GM12878 (cell line): ENCODE results near the gene MAPT. TPM values are rescaled to one million over a fixed set of nuclear protein-coding genes. Genes with fewer than 3 reads are reported as not detected.

Source experiments
- ATAC-seq: fragments of 200-7000 bp; cut with Tn5 transposase; 3 replicates; pipeline ENCODE4 v1.9.1; 2020; ENCODE audit warnings: mild to moderate bottlenecking, moderate library complexity
- BruUV-seq: library from RNA; stranded (reverse); fragments of 400-500 nt; replicated peaks from 2 replicates; lab custom pipeline; 2021; lab: Mats Ljungman, UMichigan
- CTCF ChIA-PET: fragments of 300-600 bp; sonication (Branson Sonifier 250); formaldehyde crosslinking; extraction: SDS; loops from one replicate; lab custom pipeline; 2021; ENCODE audit warnings: inconsistent platforms; lab: Yijun Ruan, JAX
- POLR2A ChIA-PET: fragments of 350-600 bp; formaldehyde crosslinking; extraction: SDS; loops from one replicate; lab custom pipeline; 2021; ENCODE audit warnings: inconsistent platforms; lab: Charles Lee
- RAD21 ChIA-PET: fragments of 300-600 bp; sonication (Branson Sonifier 250); formaldehyde crosslinking; loops from one replicate; lab custom pipeline; 2023; ENCODE audit warnings: antibody characterized with exemption; ENCODE audit not compliant: unreplicated experiment; lab: Charles Lee
- SMC1A ChIA-PET: fragments of 300-600 bp; sonication (Branson Sonifier 250); formaldehyde crosslinking; loops from one replicate; lab custom pipeline; 2023; ENCODE audit not compliant: unreplicated experiment, uncharacterized antibody; lab: Charles Lee
- DNase-seq: peaks from one replicate; pipeline ENCODE4 v3.0.0-alpha.2; 2011; ENCODE audit warnings: low read depth, low spot score
- FAIRE-seq: peaks from 3 replicates; lab custom pipeline; 2011; peaks lifted over from hg19 to GRCh38; lab: Jason Lieb, UNC
- H2AFZ ChIP-seq: 2 replicates; pipeline ENCODE4 v1.6.0; 2011; ENCODE audit warnings: low read depth, low read length, control low read depth; ENCODE audit not compliant: control insufficient read depth
- H3K27ac ChIP-seq: 2 replicates; pipeline ENCODE4 v1.5.1; 2011; ENCODE audit warnings: control low read depth; ENCODE audit not compliant: control insufficient read depth, insufficient read depth
- H3K27me3 ChIP-seq, 2 experiments: replicated peaks in 1 of 2; 2 replicates each; pipeline versions ENCODE4 v1.6.0 to v1.6.1; 2011; ENCODE audit warnings: low read length in 1 of 2; ENCODE audit not compliant: control insufficient read depth in 2 of 2, insufficient read depth in 2 of 2
- H3K36me3 ChIP-seq, 2 experiments: 2 replicates each; pipeline ENCODE4 v1.5.1; 2011; ENCODE audit warnings: low read length in 1 of 2; ENCODE audit not compliant: control insufficient read depth in 2 of 2, insufficient read depth in 2 of 2
- H3K4me1 ChIP-seq: 2 replicates; pipeline ENCODE4 v1.6.1; 2011; ENCODE audit warnings: mild to moderate bottlenecking, low read length, moderate library complexity, mixed read lengths; ENCODE audit not compliant: control insufficient read depth, insufficient read depth
- H3K4me2 ChIP-seq: 2 replicates; pipeline ENCODE4 v1.6.0; 2011; ENCODE audit warnings: control low read depth; ENCODE audit not compliant: control insufficient read depth, insufficient read depth
- H3K4me3 ChIP-seq: fragments of 200-600 bp; sonication (generic); 2 replicates; pipeline ENCODE4 v1.5.1; 2016
- H3K79me2 ChIP-seq: 2 replicates; pipeline ENCODE4 v1.6.0; 2011; ENCODE audit warnings: low read length; ENCODE audit not compliant: control insufficient read depth, insufficient read depth
- H3K9ac ChIP-seq: 2 replicates; pipeline ENCODE4 v1.8.0; 2011; ENCODE audit warnings: low read length, control low read depth, mixed read lengths; ENCODE audit not compliant: control insufficient read depth, insufficient read depth
- H3K9me3 ChIP-seq: replicated peaks from 3 replicates; pipeline ENCODE4 v1.5.1; 2011; ENCODE audit warnings: mild to moderate bottlenecking, low read length; ENCODE audit not compliant: control insufficient read depth, insufficient read depth
- H4K20me1 ChIP-seq: 2 replicates; pipeline ENCODE4 v1.6.0; 2011; ENCODE audit not compliant: control insufficient read depth, insufficient read depth
- BRCA1 ChIP-seq: IDR thresholded peaks from 2 replicates; pipeline ENCODE4 v1.6.1; 2011; ENCODE audit warnings: low read depth, low read length, improper control_type of control experiment
- FOS ChIP-seq: IDR thresholded peaks from 3 replicates; pipeline ENCODE4 v1.6.1; 2011; ENCODE audit warnings: borderline replicate concordance; ENCODE audit not compliant: insufficient read length; ENCODE audit errors: extremely low read depth
- MEF2B ChIP-seq: fragments of 450-650 bp; IDR thresholded peaks from 2 replicates; pipeline ENCODE4 v1.6.1; 2018; ENCODE audit warnings: mild to moderate bottlenecking, moderate library complexity; ENCODE audit not compliant: partially characterized antibody, poor library complexity, severe bottlenecking
- MXI1 ChIP-seq: fragments of 150-350 bp; IDR thresholded peaks from 2 replicates; pipeline ENCODE4 v1.6.1; 2011; ENCODE audit warnings: low read depth, mild to moderate bottlenecking, inconsistent platforms, low read length, improper control_type of control experiment
- NBN ChIP-seq: fragments of 450-650 bp; IDR thresholded peaks from 2 replicates; pipeline ENCODE4 v1.6.1; 2016
- SIX5 ChIP-seq: IDR thresholded peaks from 2 replicates; pipeline ENCODE4 v1.6.1; 2011; ENCODE audit warnings: mild to moderate bottlenecking, low read depth, low read length, moderate library complexity; ENCODE audit not compliant: severe bottlenecking
- WGBS: methylation state at CpG from one replicate; pipeline ENCODE4 v1.1.6; 2016; ENCODE audit warnings: low lambda C conversion rate; ENCODE audit not compliant: insufficient replicate concordance, insufficient coverage; ENCODE audit errors: missing lambda C conversion rate; 5-methylcytosine and 5-hydroxymethylcytosine counted together
- in situ Hi-C: fragments of 300-500 bp; cut with MboI; formaldehyde crosslinking; loops from 9 replicates; pipeline ENCODE4 v1.14.3; 2018; ENCODE audit warnings: mixed read lengths
- intact Hi-C: fragments of 100-400 bp; cut with micrococcal nuclease; formaldehyde crosslinking; loops from one replicate; pipeline ENCODE4 v1.14.2; 2022; ENCODE audit not compliant: unreplicated experiment
- polyA plus RNA-seq, 11 experiments: library from polyadenylated mRNA; depleted of rRNA in 4 of 11; unstranded in 6 of 11; stranded (reverse) in 5 of 11; fragments of >200 nt; fragmentation: Nextera tagmentation in 4 of 11; fragmentation: Illumina TruSeq in 1 of 11; extraction: Ambion mirVana in 4 of 11; extraction: Trizol in 1 of 11; gene quantifications; 1 replicate in 1 of 11; 2 replicates in 10 of 11; pipeline versions ENCODE4 v1.2.1 to v1.2.3, GENCODE V29; 2011 to 2016; ENCODE audit warnings: inconsistent platforms in 2 of 11, missing spikeins in 2 of 11, low read depth in 1 of 11
- total RNA-seq, 4 experiments: library from RNA; depleted of rRNA in 3 of 4; stranded (reverse); fragments of >200 nt in 3 of 4; fragmentation: Illumina TruSeq in 1 of 4; extraction: Trizol in 1 of 4; gene quantifications; 2 replicates each; pipeline versions ENCODE4 v1.2.1 to v1.2.3, GENCODE V29; 2013 to 2021
- TF ChIP-seq, protein P1 (sequence below): fragments of 150-350 bp; IDR thresholded peaks from 2 replicates; pipeline ENCODE4 v1.6.1; 2016; ENCODE audit warnings: low read depth, low read length
- TF ChIP-seq, protein P2 (sequence below): fragments of 450-650 bp; IDR thresholded peaks from 2 replicates; pipeline ENCODE4 v1.6.1; 2016; ENCODE audit warnings: mild to moderate bottlenecking, moderate library complexity, borderline replicate concordance
- TF ChIP-seq, protein P3 (sequence below): fragments of 450-650 bp; IDR thresholded peaks from 2 replicates; pipeline ENCODE4 v1.6.1; 2017; ENCODE audit warnings: borderline replicate concordance

Gene MAPT
- total and polyA plus RNA-seq, 10 of the 15 experiments (the other 5 are each of a cell fraction or from before 2014, with no cell fraction given), result under 0.01 to 0.05 (median 0.03) TPM; not detected in 7

DNA sequence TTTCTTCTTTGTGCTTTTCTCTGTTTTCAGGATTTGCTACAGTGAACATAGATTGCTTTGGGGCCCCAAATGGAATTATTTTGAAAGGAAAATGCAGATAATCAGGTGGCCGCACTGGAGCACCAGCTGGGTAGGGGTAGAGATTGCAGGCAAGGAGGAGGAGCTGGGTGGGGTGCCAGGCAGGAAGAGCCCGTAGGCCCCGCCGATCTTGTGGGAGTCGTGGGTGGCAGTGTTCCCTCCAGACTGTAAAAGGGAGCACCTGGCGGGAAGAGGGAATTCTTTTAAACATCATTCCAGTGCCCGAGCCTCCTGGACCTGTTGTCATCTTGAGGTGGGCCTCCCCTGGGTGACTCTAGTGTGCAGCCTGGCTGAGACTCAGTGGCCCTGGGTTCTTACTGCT, 105.9 kb downstream of the MAPT start:
- Histone ChIP-seq H3K79me2 (no peaks in the 10 kb centered on the region), H2AFZ (no peak overlapping the region), H3K9ac (no peak overlapping the region), H4K20me1 (no peaks in the 10 kb centered on the region), H3K4me3 (no peak overlapping the region), H3K27ac (no peak overlapping the region), H3K27me3 (no peaks in the 10 kb centered on the region), H3K36me3 (no peaks in the 10 kb centered on the region), H3K4me2 (no peak overlapping the region), H3K9me3 (no peaks in the 10 kb centered on the region), H3K4me1 (no peaks in the 10 kb centered on the region)
- ChIA-PET RAD21 (interaction anchor here (2.3 kb wide), 1 partner anchor 212 kb away, joined by 13 read pairs; no protein-coding TSS in a partner anchor), SMC1A (interaction anchor here (1.1 to 3.1 kb wide), 2 partner anchors 8 to 44 kb away, joined by 3 to 7 read pairs; no protein-coding TSS in a partner anchor), POLR2A (no interaction called here), CTCF (interaction anchor here (0.8 to 6.4 kb wide), 4 partner anchors 59 to 287 kb away, joined by 3 to 65 read pairs (median 16); no protein-coding TSS in a partner anchor)
- intact Hi-C loops, result no loop called here
- FAIRE-seq (no peak), ATAC-seq (no peak), DNase-seq (no peak)
- WGBS, result 46% methylated on average over 7 of the region's 7 CpGs
- in situ Hi-C loops, result loop anchor here (5.0 kb wide), 2 partner anchors 217 to 267 kb away; no protein-coding TSS in a partner anchor
- no TSS peak for BruUV-seq
- TF ChIP-seq MXI1 (no peak), MEF2B (no peak), BRCA1 (no peak), SIX5 (no peak), NBN (no peak), FOS (no peak)
- TF ChIP-seq, protein P1, sequence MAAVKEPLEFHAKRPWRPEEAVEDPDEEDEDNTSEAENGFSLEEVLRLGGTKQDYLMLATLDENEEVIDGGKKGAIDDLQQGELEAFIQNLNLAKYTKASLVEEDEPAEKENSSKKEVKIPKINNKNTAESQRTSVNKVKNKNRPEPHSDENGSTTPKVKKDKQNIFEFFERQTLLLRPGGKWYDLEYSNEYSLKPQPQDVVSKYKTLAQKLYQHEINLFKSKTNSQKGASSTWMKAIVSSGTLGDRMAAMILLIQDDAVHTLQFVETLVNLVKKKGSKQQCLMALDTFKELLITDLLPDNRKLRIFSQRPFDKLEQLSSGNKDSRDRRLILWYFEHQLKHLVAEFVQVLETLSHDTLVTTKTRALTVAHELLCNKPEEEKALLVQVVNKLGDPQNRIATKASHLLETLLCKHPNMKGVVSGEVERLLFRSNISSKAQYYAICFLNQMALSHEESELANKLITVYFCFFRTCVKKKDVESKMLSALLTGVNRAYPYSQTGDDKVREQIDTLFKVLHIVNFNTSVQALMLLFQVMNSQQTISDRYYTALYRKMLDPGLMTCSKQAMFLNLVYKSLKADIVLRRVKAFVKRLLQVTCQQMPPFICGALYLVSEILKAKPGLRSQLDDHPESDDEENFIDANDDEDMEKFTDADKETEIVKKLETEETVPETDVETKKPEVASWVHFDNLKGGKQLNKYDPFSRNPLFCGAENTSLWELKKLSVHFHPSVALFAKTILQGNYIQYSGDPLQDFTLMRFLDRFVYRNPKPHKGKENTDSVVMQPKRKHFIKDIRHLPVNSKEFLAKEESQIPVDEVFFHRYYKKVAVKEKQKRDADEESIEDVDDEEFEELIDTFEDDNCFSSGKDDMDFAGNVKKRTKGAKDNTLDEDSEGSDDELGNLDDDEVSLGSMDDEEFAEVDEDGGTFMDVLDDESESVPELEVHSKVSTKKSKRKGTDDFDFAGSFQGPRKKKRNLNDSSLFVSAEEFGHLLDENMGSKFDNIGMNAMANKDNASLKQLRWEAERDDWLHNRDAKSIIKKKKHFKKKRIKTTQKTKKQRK, result no peak
- TF ChIP-seq, protein P2, sequence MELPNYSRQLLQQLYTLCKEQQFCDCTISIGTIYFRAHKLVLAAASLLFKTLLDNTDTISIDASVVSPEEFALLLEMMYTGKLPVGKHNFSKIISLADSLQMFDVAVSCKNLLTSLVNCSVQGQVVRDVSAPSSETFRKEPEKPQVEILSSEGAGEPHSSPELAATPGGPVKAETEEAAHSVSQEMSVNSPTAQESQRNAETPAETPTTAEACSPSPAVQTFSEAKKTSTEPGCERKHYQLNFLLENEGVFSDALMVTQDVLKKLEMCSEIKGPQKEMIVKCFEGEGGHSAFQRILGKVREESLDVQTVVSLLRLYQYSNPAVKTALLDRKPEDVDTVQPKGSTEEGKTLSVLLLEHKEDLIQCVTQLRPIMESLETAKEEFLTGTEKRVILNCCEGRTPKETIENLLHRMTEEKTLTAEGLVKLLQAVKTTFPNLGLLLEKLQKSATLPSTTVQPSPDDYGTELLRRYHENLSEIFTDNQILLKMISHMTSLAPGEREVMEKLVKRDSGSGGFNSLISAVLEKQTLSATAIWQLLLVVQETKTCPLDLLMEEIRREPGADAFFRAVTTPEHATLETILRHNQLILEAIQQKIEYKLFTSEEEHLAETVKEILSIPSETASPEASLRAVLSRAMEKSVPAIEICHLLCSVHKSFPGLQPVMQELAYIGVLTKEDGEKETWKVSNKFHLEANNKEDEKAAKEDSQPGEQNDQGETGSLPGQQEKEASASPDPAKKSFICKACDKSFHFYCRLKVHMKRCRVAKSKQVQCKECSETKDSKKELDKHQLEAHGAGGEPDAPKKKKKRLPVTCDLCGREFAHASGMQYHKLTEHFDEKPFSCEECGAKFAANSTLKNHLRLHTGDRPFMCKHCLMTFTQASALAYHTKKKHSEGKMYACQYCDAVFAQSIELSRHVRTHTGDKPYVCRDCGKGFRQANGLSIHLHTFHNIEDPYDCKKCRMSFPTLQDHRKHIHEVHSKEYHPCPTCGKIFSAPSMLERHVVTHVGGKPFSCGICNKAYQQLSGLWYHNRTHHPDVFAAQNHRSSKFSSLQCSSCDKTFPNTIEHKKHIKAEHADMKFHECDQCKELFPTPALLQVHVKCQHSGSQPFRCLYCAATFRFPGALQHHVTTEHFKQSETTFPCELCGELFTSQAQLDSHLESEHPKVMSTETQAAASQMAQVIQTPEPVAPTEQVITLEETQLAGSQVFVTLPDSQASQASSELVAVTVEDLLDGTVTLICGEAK, result no peak
- TF ChIP-seq, protein P3, sequence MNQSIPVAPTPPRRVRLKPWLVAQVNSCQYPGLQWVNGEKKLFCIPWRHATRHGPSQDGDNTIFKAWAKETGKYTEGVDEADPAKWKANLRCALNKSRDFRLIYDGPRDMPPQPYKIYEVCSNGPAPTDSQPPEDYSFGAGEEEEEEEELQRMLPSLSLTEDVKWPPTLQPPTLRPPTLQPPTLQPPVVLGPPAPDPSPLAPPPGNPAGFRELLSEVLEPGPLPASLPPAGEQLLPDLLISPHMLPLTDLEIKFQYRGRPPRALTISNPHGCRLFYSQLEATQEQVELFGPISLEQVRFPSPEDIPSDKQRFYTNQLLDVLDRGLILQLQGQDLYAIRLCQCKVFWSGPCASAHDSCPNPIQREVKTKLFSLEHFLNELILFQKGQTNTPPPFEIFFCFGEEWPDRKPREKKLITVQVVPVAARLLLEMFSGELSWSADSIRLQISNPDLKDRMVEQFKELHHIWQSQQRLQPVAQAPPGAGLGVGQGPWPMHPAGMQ, result no peak
